Prostate gland (tissue), 2 donors: ENCODE data around the gene SNAI1.

Experiments used
- CTCF ChIP-seq, 4 experiments: fragments of 200-600 bp in 2 of 4; fragments of 450-650 bp in 2 of 4; sonication (generic) in 2 of 4; IDR thresholded peaks; 1 replicate in 3 of 4; 2 replicates in 1 of 4; pipeline ENCODE4 v1.5.1; 2016 to 2019; ENCODE audit warnings: antibody characterized with exemption in 4 of 4, mild to moderate bottlenecking in 2 of 4, moderate library complexity in 2 of 4
- POLR2A ChIP-seq: fragments of 450-650 bp; IDR thresholded peaks from one replicate; pipeline ENCODE4 v1.6.1; 2016; ENCODE audit warnings: antibody characterized with exemption, mild to moderate bottlenecking
- POLR2AphosphoS5 ChIP-seq: sonication (generic); formaldehyde crosslinking; IDR thresholded peaks from one replicate; pipeline ENCODE4 v1.6.1; 2017; ENCODE audit warnings: antibody characterized with exemption

- TF ChIP-seq CTCF (IDR thresholded peaks at IDR 0.05) = no peak
- TF ChIP-seq POLR2AphosphoS5 = no peak
- no peak for TF ChIP-seq POLR2A
Measured at GRCh38 chr20:50015636-50015992, 32.8 kb downstream of the SNAI1 start.
